BJ (cell line): ENCODE data around the gene UBAC2. TPM values are rescaled to one million over a fixed set of nuclear protein-coding genes. Genes with fewer than 3 reads are reported as not detected.

ENCODE experiments used
- CTCF ChIA-PET: fragments of 350-600 bp; formaldehyde crosslinking; extraction: SDS; loops from one replicate; lab custom pipeline; 2021; ENCODE audit warnings: antibody characterized with exemption, inconsistent platforms; lab: Yijun Ruan, JAX
- POLR2A ChIA-PET: fragments of 300-600 bp; sonication (Branson Sonifier 250); formaldehyde crosslinking; extraction: SDS; loops from one replicate; lab custom pipeline; 2021; ENCODE audit warnings: antibody characterized with exemption; lab: Charles Lee
- DNase-seq: peaks from one replicate; pipeline ENCODE4 v3.0.0-alpha.2; 2011; ENCODE audit warnings: low read depth
- H3K27me3 ChIP-seq: 2 replicates; pipeline ENCODE4 v1.6.0; 2011; ENCODE audit warnings: low read length; ENCODE audit not compliant: control insufficient read depth, insufficient read depth
- H3K36me3 ChIP-seq: 2 replicates; pipeline ENCODE4 v1.5.1; 2011; ENCODE audit warnings: low read length; ENCODE audit not compliant: control insufficient read depth, insufficient read depth
- H3K4me3 ChIP-seq: 2 replicates; pipeline ENCODE4 v1.5.1; 2011; ENCODE audit warnings: low read depth, mild to moderate bottlenecking, control low read depth, low read length
- CTCF ChIP-seq: IDR thresholded peaks from 2 replicates; pipeline ENCODE4 v1.5.1; 2011; ENCODE audit warnings: low read depth, mild to moderate bottlenecking, control low read depth, inconsistent platforms, low read length, moderate library complexity; ENCODE audit not compliant: insufficient read depth
- polyA plus RNA-seq: library from polyadenylated mRNA; depleted of rRNA; stranded (reverse); fragments of >200 nt; gene quantifications from 2 replicates; pipeline ENCODE4 v1.2.3, GENCODE V29; 2011

UBAC2 gene
- polyA plus RNA-seq, 1 experiment = 84.7 TPM

- TF ChIP-seq CTCF = no peak
- Histone ChIP-seq H3K27me3 (peaks cover 2% of the 10 kb centered on the region; the same call in 1 of the 2 replicates), H3K4me3 (no peak overlapping the region), H3K36me3 (no peaks in the 10 kb centered on the region)
- ChIA-PET POLR2A (no interaction called here), CTCF (interaction anchor here (4.0 to 13.3 kb wide), 2 partner anchors 85 to 254 kb away, joined by 22 to 267 read pairs; no protein-coding TSS in a partner anchor)
- DNase-seq = no peak
These were observed 18.2 kb upstream of the UBAC2 start for GRCh38 chr13:99182439-99182838.

GRCh38 chr13:99185606-99186005 lies 15.0 kb upstream of the UBAC2 start:
- Histone ChIP-seq H3K27me3 (peaks cover 6% of the 10 kb centered on the region), H3K36me3 (no peaks in the 10 kb centered on the region), H3K4me3 (no peak overlapping the region)
- DNase-seq = no peak
- no peak for TF ChIP-seq CTCF
- CTCF ChIA-PET = interaction anchor here (0.6 to 3.7 kb wide), 10 partner anchors 9 to 266 kb away, joined by 3 to 50 read pairs (median 4); no protein-coding TSS in a partner anchor
- POLR2A ChIA-PET = no interaction called here

GRCh38 chr13:99190147-99190985 lies 10.3 kb upstream of the UBAC2 start:
- H3K27me3 ChIP-seq = peaks cover 8% of the 10 kb centered on the region
- POLR2A ChIA-PET = no interaction called here
- H3K36me3 ChIP-seq = no peaks in the 10 kb centered on the region
- H3K4me3 ChIP-seq = no peak overlapping the region
- CTCF ChIA-PET = interaction anchor here (1.0 to 1.9 kb wide), 5 partner anchors 13 to 246 kb away, joined by 3 to 5 read pairs (median 4); no protein-coding TSS in a partner anchor
- DNase-seq = no peak
- no peak for TF ChIP-seq CTCF

GRCh38 chr13:99191336-99191899 lies 9.2 kb upstream of the UBAC2 start:
- H3K4me3 ChIP-seq = no peak overlapping the region
- TF ChIP-seq CTCF = no peak
- no peaks in the 10 kb centered on the region for H3K36me3 ChIP-seq
- ChIA-PET POLR2A (no interaction called here), CTCF (interaction anchor here (0.7 to 1.9 kb wide), 3 partner anchors 15 to 74 kb away, joined by 3 to 4 read pairs (median 4); no protein-coding TSS in a partner anchor)
- no peak for DNase-seq
- peaks cover 8% of the 10 kb centered on the region for H3K27me3 ChIP-seq

GRCh38 chr13:99191900-99192399 lies 8.7 kb upstream of the UBAC2 start:
- ChIA-PET CTCF (interaction anchor here (0.7 to 1.9 kb wide), 3 partner anchors 15 to 74 kb away, joined by 3 to 4 read pairs (median 4); no protein-coding TSS in a partner anchor), POLR2A (no interaction called here)
- no peak for DNase-seq

More at GRCh38 chr13:99191900-99192399, 8.7 kb upstream of the UBAC2 start:
- peaks cover 8% of the 10 kb centered on the region for H3K27me3 ChIP-seq
- H3K36me3 ChIP-seq = no peaks in the 10 kb centered on the region
- no peak overlapping the region for H3K4me3 ChIP-seq
- TF ChIP-seq CTCF = no peak
